Keratinocyte (primary cell): ENCODE results near the gene KCNQ4. TPM values are rescaled to one million over a fixed set of nuclear protein-coding genes. Genes with fewer than 3 reads are reported as not detected.

Experiments used
- DNase-seq: peaks from one replicate; pipeline ENCODE4 v3.0.0-alpha.2; 2011; ENCODE audit warnings: low read depth, missing footprints, low spot score
- FAIRE-seq: peaks from 2 replicates; lab custom pipeline; 2011; peaks lifted over from hg19 to GRCh38; lab: Jason Lieb, UNC
- H2AFZ ChIP-seq: 2 replicates; pipeline ENCODE4 v1.6.0; 2012; ENCODE audit warnings: low read length, control low read depth, inconsistent platforms; ENCODE audit not compliant: control insufficient read depth
- H3K27ac ChIP-seq: 2 replicates; pipeline ENCODE4 v1.5.1; 2011; ENCODE audit warnings: low read length; ENCODE audit not compliant: control insufficient read depth, insufficient read depth
- H3K27me3 ChIP-seq: 3 replicates; pipeline ENCODE4 v1.6.0; 2011; ENCODE audit warnings: low read length; ENCODE audit not compliant: control insufficient read depth, insufficient read depth; ENCODE audit errors: extremely low read depth
- H3K36me3 ChIP-seq, 2 experiments: 2 replicates in 1 of 2; 3 replicates in 1 of 2; pipeline ENCODE4 v1.5.1; 2011; ENCODE audit warnings: low read length in 2 of 2, mild to moderate bottlenecking in 1 of 2; ENCODE audit not compliant: control insufficient read depth in 2 of 2, insufficient read depth in 2 of 2; ENCODE audit errors: extremely low read depth in 1 of 2
- H3K4me1 ChIP-seq: 3 replicates; pipeline ENCODE4 v1.5.1; 2011; ENCODE audit warnings: low read length; ENCODE audit not compliant: control insufficient read depth, insufficient read depth; ENCODE audit errors: extremely low read depth
- H3K4me2 ChIP-seq: 3 replicates; pipeline ENCODE4 v1.6.0; 2011; ENCODE audit warnings: low read depth, low read length; ENCODE audit not compliant: control insufficient read depth, insufficient read depth; ENCODE audit errors: extremely low read depth
- H3K4me3 ChIP-seq, 3 experiments: fragments of 200-600 bp in 1 of 3; sonication (generic) in 1 of 3; 2 replicates in 2 of 3; 3 replicates in 1 of 3; pipeline ENCODE4 v1.5.1; 2011 to 2016; ENCODE audit warnings: low read length in 3 of 3, mild to moderate bottlenecking in 3 of 3, control low read depth in 2 of 3, inconsistent platforms in 1 of 3, low read depth in 1 of 3, mixed read lengths in 1 of 3, mixed run types in 1 of 3, moderate library complexity in 1 of 3; ENCODE audit not compliant: control insufficient read depth in 2 of 3, insufficient read depth in 2 of 3; ENCODE audit errors: extremely low read depth in 1 of 3
- H3K79me2 ChIP-seq: 2 replicates; pipeline ENCODE4 v1.6.0; 2012; ENCODE audit warnings: low read length; ENCODE audit not compliant: control insufficient read depth, insufficient read depth
- H3K9ac ChIP-seq: 3 replicates; pipeline ENCODE4 v1.6.0; 2011; ENCODE audit warnings: low read length; ENCODE audit not compliant: control insufficient read depth, insufficient read depth; ENCODE audit errors: extremely low read depth
- H3K9me1 ChIP-seq: 3 replicates; pipeline ENCODE4 v1.6.0; 2011; ENCODE audit warnings: low read length; ENCODE audit not compliant: control insufficient read depth, insufficient read depth; ENCODE audit errors: extremely low read depth
- H3K9me3 ChIP-seq: 2 replicates; pipeline ENCODE4 v1.5.1; 2012; ENCODE audit warnings: low read depth, low read length; ENCODE audit not compliant: control insufficient read depth
- H4K20me1 ChIP-seq: 3 replicates; pipeline ENCODE4 v1.6.0; 2011; ENCODE audit warnings: low read length; ENCODE audit not compliant: control insufficient read depth, insufficient read depth; ENCODE audit errors: extremely low read depth
- EZH2 ChIP-seq: IDR thresholded peaks from one replicate; pipeline ENCODE4 v1.6.1; 2012; ENCODE audit warnings: inconsistent platforms, mild to moderate bottlenecking, low read length, moderate library complexity
- dilution Hi-C: fragments of 300-500 bp; cut with MboI; formaldehyde crosslinking; loops from one replicate; pipeline ENCODE4 v1.7.0; 2020; ENCODE audit warnings: low sequenced_read_pairs; ENCODE audit not compliant: extremely low pct_ligation_motif_present
- polyA plus RNA-seq, 5 experiments: library from polyadenylated mRNA; depleted of rRNA in 3 of 5; stranded (reverse) in 3 of 5; stranded (forward) in 1 of 5; unstranded in 1 of 5; fragments of >200 nt; gene quantifications; 1 replicate in 1 of 5; 2 replicates in 3 of 5; 3 replicates in 1 of 5; pipeline versions ENCODE4 v1.2.1 to v1.2.3, GENCODE V29; 2011 to 2012; ENCODE audit warnings: missing spikeins in 2 of 5, low read depth in 1 of 5, low replicate concordance in 1 of 5
- TF ChIP-seq, protein P1 (sequence below), 3 experiments: IDR thresholded peaks in 1 of 3; conservative IDR thresholded peaks in 1 of 3; optimal IDR thresholded peaks in 1 of 3; 2 replicates in 2 of 3; 3 replicates in 1 of 3; pipeline versions ENCODE3 to v1.5.1; 2011; ENCODE audit warnings: low read length in 3 of 3, mild to moderate bottlenecking in 3 of 3, moderate library complexity in 2 of 3, control low read depth in 1 of 3, inconsistent platforms in 1 of 3; ENCODE audit not compliant: insufficient read depth in 2 of 3; ENCODE audit errors: extremely low read depth in 1 of 3

KCNQ4 gene
- polyA plus RNA-seq, 1 donor (not counting 4 experiments of a cell fraction or from before 2014, with no cell fraction given) = not detected

DNA sequence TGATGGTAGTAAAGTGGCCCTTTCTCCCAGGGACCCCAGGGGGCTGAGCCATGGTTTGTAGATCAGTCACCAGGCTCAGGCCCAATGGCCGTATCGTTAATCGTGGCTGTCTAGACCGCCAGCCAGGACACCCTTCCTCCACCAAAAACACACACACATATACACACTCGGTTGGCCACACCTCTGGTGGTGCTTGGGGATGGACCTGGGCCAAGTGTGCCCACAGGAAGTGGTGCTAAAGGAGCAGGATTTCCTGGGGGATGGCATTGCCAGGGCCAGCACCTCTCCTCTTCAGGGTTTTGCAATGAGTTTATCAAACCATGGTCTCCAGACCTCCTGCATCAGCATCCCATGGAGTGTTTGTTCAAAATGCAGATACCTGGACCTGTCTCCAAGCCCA, 42.4 kb downstream of the KCNQ4 start:
- no peaks in the 10 kb centered on the region for H4K20me1 ChIP-seq
- no peak overlapping the region for H3K27ac ChIP-seq
- no peak for TF ChIP-seq EZH2
- TF ChIP-seq, protein P1, sequence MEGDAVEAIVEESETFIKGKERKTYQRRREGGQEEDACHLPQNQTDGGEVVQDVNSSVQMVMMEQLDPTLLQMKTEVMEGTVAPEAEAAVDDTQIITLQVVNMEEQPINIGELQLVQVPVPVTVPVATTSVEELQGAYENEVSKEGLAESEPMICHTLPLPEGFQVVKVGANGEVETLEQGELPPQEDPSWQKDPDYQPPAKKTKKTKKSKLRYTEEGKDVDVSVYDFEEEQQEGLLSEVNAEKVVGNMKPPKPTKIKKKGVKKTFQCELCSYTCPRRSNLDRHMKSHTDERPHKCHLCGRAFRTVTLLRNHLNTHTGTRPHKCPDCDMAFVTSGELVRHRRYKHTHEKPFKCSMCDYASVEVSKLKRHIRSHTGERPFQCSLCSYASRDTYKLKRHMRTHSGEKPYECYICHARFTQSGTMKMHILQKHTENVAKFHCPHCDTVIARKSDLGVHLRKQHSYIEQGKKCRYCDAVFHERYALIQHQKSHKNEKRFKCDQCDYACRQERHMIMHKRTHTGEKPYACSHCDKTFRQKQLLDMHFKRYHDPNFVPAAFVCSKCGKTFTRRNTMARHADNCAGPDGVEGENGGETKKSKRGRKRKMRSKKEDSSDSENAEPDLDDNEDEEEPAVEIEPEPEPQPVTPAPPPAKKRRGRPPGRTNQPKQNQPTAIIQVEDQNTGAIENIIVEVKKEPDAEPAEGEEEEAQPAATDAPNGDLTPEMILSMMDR (optimal IDR thresholded peaks at IDR 0.05 in 1 of 3, IDR thresholded peaks at IDR 0.05 in 1 of 3, conservative IDR thresholded peaks at IDR 0.05 in 1 of 3; ENCODE audit: extremely low read depth in 1 of 3, insufficient read depth in 2 of 3, low read length in 3 of 3) = no peak
- no peak for FAIRE-seq
- no peaks in the 10 kb centered on the region for H3K9me3 ChIP-seq
- H3K4me2 ChIP-seq = no peak overlapping the region
- DNase-seq = no peak
- peaks cover 6% of the 10 kb centered on the region for H3K4me1 ChIP-seq
- H3K9me1 ChIP-seq = no peaks in the 10 kb centered on the region
- no peak overlapping the region for H3K9ac ChIP-seq
- dilution Hi-C loops = no loop called here
- H3K4me3 ChIP-seq = no peak overlapping the region
- H2AFZ ChIP-seq = no peak overlapping the region
- no peaks in the 10 kb centered on the region for H3K36me3 ChIP-seq
- H3K27me3 ChIP-seq = peaks cover 3% of the 10 kb centered on the region
- H3K79me2 ChIP-seq = no peaks in the 10 kb centered on the region

GRCh38 chr1:40829631-40830245, 46.2 kb downstream of the KCNQ4 start:
- no peak for FAIRE-seq
- no peak overlapping the region for H3K27ac ChIP-seq

More at GRCh38 chr1:40829631-40830245, 46.2 kb downstream of the KCNQ4 start:
- Histone ChIP-seq H4K20me1 (no peaks in the 10 kb centered on the region), H2AFZ (no peak overlapping the region), H3K4me1 (peaks cover 6% of the 10 kb centered on the region), H3K36me3 (no peaks in the 10 kb centered on the region), H3K4me3 (no peak overlapping the region), H3K9ac (no peak overlapping the region), H3K9me3 (no peaks in the 10 kb centered on the region), H3K4me2 (peak overlapping the region; percentile 19), H3K79me2 (no peaks in the 10 kb centered on the region), H3K27me3 (peaks cover 3% of the 10 kb centered on the region), H3K9me1 (no peaks in the 10 kb centered on the region)
- no peak for TF ChIP-seq EZH2
- TF ChIP-seq, protein P1 (optimal IDR thresholded peaks at IDR 0.05 in 1 of 3, IDR thresholded peaks at IDR 0.05 in 1 of 3, conservative IDR thresholded peaks at IDR 0.05 in 1 of 3; ENCODE audit: extremely low read depth in 1 of 3, insufficient read depth in 2 of 3, low read length in 3 of 3) = no peak
- DNase-seq = no peak
- dilution Hi-C loops = no loop called here
